ENCODE results near the gene PRRG4. TPM values are rescaled to one million over a fixed set of nuclear protein-coding genes. Genes with fewer than 3 reads are reported as not detected.

The PRRG4 gene
- total and polyA plus RNA-seq, 2 experiments from 2014 or later, result 1.6 to 1.9 TPM

DNA sequence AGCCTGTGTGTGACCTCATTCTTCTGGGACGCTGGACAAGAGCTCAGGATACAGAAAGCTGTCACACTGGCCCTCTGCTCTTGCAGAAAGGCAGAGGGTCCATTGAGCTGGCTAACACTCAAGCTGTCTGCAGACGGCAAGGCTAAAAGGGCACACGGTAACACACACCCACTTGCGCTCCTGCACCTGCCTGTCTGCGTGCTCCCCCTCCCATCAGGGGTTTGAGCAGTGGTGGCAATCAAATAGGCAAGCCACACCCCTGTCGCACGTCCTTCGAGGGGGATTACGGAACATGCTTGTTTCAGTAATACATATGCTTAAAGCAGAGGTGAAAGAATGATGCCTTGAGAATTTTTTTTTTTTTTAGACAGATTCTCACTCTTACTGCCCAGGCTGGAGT is 55.8 kb downstream of the PRRG4 start:
- Mint-ChIP-seq H3K4me3 (no peak overlapping the region), H3K27me3 (ENCODE audit: insufficient read depth, low read depth, poor library complexity) (peaks cover 10% of the 10 kb centered on the region), H3K36me3 (ENCODE audit: low read depth) (peaks cover 38% of the 10 kb centered on the region), H3K4me1 (peaks cover 22% of the 10 kb centered on the region), H3K27ac (no peak overlapping the region), H3K9me3 (peaks cover 42% of the 10 kb centered on the region)
- H3K27ac ChIP-seq (ENCODE audit: low read depth), result no peak overlapping the region
- peak overlapping the region; percentile 0; the same call in 1 of the 2 replicates for H2AFZ ChIP-seq
- H3K79me2 ChIP-seq (replicated peaks; ENCODE audit: insufficient read depth), result peaks cover 4% of the 10 kb centered on the region
- no peaks in the 10 kb centered on the region for H4K20me1 ChIP-seq (replicated peaks; ENCODE audit: insufficient read depth)
- no peak overlapping the region for H3K4me3 ChIP-seq
- DNase-seq (ENCODE audit: low spot score) (peak; percentile 46), ATAC-seq (peak; percentile 76)
- peaks cover 4% of the 10 kb centered on the region; the same call in 1 of the 2 replicates for H3K9me2 ChIP-seq (ENCODE audit: insufficient read depth)
- H3K36me3 ChIP-seq (ENCODE audit: insufficient read depth), result no peaks in the 10 kb centered on the region
- TF ChIP-seq, protein P1, sequence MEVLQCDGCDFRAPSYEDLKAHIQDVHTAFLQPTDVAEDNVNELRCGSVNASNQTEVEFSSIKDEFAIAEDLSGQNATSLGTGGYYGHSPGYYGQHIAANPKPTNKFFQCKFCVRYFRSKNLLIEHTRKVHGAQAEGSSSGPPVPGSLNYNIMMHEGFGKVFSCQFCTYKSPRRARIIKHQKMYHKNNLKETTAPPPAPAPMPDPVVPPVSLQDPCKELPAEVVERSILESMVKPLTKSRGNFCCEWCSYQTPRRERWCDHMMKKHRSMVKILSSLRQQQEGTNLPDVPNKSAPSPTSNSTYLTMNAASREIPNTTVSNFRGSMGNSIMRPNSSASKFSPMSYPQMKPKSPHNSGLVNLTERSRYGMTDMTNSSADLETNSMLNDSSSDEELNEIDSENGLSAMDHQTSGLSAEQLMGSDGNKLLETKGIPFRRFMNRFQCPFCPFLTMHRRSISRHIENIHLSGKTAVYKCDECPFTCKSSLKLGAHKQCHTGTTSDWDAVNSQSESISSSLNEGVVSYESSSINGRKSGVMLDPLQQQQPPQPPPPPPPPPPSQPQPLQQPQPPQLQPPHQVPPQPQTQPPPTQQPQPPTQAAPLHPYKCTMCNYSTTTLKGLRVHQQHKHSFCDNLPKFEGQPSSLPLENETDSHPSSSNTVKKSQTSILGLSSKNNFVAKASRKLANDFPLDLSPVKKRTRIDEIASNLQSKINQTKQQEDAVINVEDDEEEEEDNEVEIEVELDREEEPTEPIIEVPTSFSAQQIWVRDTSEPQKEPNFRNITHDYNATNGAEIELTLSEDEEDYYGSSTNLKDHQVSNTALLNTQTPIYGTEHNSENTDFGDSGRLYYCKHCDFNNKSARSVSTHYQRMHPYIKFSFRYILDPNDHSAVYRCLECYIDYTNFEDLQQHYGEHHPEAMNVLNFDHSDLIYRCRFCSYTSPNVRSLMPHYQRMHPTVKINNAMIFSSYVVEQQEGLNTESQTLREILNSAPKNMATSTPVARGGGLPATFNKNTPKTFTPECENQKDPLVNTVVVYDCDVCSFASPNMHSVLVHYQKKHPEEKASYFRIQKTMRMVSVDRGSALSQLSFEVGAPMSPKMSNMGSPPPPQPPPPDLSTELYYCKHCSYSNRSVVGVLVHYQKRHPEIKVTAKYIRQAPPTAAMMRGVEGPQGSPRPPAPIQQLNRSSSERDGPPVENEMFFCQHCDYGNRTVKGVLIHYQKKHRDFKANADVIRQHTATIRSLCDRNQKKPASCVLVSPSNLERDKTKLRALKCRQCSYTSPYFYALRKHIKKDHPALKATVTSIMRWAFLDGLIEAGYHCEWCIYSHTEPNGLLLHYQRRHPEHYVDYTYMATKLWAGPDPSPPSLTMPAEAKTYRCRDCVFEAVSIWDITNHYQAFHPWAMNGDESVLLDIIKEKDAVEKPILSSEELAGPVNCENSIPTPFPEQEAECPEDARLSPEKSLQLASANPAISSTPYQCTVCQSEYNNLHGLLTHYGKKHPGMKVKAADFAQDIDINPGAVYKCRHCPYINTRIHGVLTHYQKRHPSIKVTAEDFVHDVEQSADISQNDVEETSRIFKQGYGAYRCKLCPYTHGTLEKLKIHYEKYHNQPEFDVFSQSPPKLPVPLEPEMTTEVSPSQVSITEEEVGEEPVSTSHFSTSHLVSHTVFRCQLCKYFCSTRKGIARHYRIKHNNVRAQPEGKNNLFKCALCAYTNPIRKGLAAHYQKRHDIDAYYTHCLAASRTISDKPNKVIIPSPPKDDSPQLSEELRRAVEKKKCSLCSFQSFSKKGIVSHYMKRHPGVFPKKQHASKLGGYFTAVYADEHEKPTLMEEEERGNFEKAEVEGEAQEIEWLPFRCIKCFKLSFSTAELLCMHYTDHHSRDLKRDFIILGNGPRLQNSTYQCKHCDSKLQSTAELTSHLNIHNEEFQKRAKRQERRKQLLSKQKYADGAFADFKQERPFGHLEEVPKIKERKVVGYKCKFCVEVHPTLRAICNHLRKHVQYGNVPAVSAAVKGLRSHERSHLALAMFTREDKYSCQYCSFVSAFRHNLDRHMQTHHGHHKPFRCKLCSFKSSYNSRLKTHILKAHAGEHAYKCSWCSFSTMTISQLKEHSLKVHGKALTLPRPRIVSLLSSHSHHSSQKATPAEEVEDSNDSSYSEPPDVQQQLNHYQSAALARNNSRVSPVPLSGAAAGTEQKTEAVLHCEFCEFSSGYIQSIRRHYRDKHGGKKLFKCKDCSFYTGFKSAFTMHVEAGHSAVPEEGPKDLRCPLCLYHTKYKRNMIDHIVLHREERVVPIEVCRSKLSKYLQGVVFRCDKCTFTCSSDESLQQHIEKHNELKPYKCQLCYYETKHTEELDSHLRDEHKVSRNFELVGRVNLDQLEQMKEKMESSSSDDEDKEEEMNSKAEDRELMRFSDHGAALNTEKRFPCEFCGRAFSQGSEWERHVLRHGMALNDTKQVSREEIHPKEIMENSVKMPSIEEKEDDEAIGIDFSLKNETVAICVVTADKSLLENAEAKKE (CRISPR knock-in tag; IDR thresholded peaks at IDR 0.05), result no peak
- TF ChIP-seq STAT1 (IDR thresholded peaks at IDR 0.05; ENCODE audit: unreplicated experiment), result no peak
- TF ChIP-seq POLR2AphosphoS5 (IDR thresholded peaks at IDR 0.05; ENCODE audit: low read depth), result no peak
- TF ChIP-seq EZH2phosphoT487 (IDR thresholded peaks at IDR 0.05; ENCODE audit: unreplicated experiment), result no peak
- no peak for TF ChIP-seq CREB1 (CRISPR knock-in tag; IDR thresholded peaks at IDR 0.05; ENCODE audit: low read depth)
- TF ChIP-seq EZH2 (IDR thresholded peaks at IDR 0.05; ENCODE audit: low read depth, unreplicated experiment), result no peak
- TF ChIP-seq, protein P2, sequence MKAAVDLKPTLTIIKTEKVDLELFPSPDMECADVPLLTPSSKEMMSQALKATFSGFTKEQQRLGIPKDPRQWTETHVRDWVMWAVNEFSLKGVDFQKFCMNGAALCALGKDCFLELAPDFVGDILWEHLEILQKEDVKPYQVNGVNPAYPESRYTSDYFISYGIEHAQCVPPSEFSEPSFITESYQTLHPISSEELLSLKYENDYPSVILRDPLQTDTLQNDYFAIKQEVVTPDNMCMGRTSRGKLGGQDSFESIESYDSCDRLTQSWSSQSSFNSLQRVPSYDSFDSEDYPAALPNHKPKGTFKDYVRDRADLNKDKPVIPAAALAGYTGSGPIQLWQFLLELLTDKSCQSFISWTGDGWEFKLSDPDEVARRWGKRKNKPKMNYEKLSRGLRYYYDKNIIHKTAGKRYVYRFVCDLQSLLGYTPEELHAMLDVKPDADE (IDR thresholded peaks at IDR 0.05), result no peak
- TF ChIP-seq, protein P3, sequence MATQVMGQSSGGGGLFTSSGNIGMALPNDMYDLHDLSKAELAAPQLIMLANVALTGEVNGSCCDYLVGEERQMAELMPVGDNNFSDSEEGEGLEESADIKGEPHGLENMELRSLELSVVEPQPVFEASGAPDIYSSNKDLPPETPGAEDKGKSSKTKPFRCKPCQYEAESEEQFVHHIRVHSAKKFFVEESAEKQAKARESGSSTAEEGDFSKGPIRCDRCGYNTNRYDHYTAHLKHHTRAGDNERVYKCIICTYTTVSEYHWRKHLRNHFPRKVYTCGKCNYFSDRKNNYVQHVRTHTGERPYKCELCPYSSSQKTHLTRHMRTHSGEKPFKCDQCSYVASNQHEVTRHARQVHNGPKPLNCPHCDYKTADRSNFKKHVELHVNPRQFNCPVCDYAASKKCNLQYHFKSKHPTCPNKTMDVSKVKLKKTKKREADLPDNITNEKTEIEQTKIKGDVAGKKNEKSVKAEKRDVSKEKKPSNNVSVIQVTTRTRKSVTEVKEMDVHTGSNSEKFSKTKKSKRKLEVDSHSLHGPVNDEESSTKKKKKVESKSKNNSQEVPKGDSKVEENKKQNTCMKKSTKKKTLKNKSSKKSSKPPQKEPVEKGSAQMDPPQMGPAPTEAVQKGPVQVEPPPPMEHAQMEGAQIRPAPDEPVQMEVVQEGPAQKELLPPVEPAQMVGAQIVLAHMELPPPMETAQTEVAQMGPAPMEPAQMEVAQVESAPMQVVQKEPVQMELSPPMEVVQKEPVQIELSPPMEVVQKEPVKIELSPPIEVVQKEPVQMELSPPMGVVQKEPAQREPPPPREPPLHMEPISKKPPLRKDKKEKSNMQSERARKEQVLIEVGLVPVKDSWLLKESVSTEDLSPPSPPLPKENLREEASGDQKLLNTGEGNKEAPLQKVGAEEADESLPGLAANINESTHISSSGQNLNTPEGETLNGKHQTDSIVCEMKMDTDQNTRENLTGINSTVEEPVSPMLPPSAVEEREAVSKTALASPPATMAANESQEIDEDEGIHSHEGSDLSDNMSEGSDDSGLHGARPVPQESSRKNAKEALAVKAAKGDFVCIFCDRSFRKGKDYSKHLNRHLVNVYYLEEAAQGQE (IDR thresholded peaks at IDR 0.05; ENCODE audit: unreplicated experiment), result no peak
- TF ChIP-seq, protein P4, sequence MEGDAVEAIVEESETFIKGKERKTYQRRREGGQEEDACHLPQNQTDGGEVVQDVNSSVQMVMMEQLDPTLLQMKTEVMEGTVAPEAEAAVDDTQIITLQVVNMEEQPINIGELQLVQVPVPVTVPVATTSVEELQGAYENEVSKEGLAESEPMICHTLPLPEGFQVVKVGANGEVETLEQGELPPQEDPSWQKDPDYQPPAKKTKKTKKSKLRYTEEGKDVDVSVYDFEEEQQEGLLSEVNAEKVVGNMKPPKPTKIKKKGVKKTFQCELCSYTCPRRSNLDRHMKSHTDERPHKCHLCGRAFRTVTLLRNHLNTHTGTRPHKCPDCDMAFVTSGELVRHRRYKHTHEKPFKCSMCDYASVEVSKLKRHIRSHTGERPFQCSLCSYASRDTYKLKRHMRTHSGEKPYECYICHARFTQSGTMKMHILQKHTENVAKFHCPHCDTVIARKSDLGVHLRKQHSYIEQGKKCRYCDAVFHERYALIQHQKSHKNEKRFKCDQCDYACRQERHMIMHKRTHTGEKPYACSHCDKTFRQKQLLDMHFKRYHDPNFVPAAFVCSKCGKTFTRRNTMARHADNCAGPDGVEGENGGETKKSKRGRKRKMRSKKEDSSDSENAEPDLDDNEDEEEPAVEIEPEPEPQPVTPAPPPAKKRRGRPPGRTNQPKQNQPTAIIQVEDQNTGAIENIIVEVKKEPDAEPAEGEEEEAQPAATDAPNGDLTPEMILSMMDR (conservative IDR thresholded peaks at IDR 0.05; ENCODE audit: low read depth in 2 of 2), result no peak
- no peak for TF ChIP-seq ZNF114 (CRISPR knock-in tag; IDR thresholded peaks at IDR 0.05)
- no peak for TF ChIP-seq ZNF331 (CRISPR knock-in tag; IDR thresholded peaks at IDR 0.05; ENCODE audit: low read depth)
- TF ChIP-seq JUNB (IDR thresholded peaks at IDR 0.05; ENCODE audit: unreplicated experiment), result no peak
- no peak for TF ChIP-seq NANOG (IDR thresholded peaks at IDR 0.05; ENCODE audit: borderline replicate concordance)
- H3F3A ChIP-seq (replicated peaks; ENCODE audit: low read depth), result 0 out of 2 replicates have a peak, but pooled peaks cover 5% of the 10 kb centered on the region
- H3K27me3 ChIP-seq (ENCODE audit: insufficient read depth), result no peaks in the 10 kb centered on the region
- peaks cover 21% of the 10 kb centered on the region for H3K4me1 ChIP-seq (ENCODE audit: insufficient read depth)
- H3K4me2 ChIP-seq, result no peak overlapping the region
